Mesenteric fat pad (tissue), 1 donor: Measurements from ENCODE around the gene FAM131C. TPM values are rescaled to one million over a fixed set of nuclear protein-coding genes. Genes with fewer than 3 reads are reported as not detected.
"Not testable (repeated sequence)": the region's sequence is repeated elsewhere in the genome, so short reads cannot be mapped to it uniquely, and the experiment has no call there.

Source experiments
- DNase-seq: peaks from one replicate; pipeline ENCODE4 v3.0.0-alpha.2; 2020; ENCODE audit warnings: low spot score
- total RNA-seq: library from RNA; stranded (reverse); fragmentation: NEBNext Ultra II Directional; extraction: Animal tissue kit (Norgen Biotek cat#: 25700); gene quantifications from one replicate; pipeline ENCODE4 v1.2.1, GENCODE V29; 2021
- donor health status: DM: yes; HTN: yes; CAD: no.

FAM131C gene
- total RNA-seq, 1 donor from 2014 or later: not detected

GRCh38 chr1:16061989-16062686, 11.3 kb downstream of the FAM131C start:
- DNase-seq: not testable (repeated sequence)

DNA sequence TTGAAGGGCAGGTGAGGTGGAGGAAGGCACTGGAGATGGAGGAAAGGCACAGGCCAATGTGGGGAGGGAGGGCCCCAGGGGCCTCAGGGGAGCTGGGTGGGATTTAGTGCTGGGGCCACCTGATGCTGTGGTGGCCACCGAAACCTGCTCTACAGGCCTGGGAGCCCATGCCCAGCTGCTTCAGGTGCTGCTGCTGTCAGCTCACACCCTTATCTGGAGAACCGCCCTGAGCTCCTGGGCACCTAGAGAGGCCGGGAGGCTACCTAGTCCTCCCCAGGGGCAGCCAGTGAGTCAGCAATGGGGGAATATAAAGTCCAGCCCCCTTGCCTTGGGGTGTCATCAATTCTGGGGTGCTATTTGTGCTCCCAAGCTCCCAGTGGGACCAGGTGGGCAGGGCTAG, 12.2 kb downstream of the FAM131C start:
- no peak for DNase-seq

GRCh38 chr1:16058394-16059120, 14.9 kb downstream of the FAM131C start:
- DNase-seq: not testable (repeated sequence)

- DNase-seq: not testable (repeated sequence)
These were observed 16.0 kb downstream of the FAM131C start for GRCh38 chr1:16057314-16057915.

- not testable (repeated sequence) for DNase-seq
These were observed 16.9 kb downstream of the FAM131C start for GRCh38 chr1:16056521-16056912.

DNA sequence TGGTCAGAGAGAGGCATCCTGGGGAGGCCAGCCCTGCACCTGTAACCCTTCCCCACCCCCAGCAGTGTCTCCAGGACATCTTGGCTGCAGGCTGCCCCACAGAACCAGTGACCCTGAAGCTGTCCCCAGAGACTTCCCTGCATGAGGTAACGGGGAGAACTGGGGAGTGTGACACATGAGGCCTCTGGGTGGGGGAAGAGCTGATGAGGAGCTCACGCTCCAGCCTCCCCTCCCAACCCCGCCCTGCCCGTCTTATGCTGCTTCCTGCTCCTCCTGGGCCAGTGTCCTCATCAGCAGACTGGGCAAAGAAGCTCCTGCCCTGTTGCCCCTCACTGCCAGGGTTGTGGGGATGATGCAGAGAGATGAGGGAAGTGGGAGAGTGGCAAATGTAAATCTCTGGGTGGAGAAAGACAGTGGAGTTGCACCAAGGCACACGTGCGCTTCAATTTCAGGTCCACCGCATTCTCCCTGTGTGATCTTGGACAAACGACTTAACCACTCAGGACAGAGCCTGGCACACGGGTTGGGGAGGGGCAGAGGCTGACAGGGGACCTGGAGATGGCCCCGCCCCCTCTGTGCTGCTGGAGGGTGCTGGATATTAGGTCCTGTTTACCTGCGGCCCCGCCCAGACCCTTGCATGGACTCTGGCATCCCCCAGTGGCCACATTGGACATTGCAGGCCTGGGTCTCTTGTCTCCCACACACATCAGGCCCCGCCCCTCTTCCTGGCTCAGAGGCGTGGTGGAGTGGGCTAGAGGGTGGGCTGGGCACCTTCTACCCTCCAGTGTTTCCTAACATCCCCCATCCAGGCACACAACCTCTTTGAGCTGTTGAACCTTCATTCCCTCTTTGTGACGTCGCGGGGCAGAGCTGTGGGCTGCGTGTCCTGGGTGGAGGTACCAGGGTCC, 17.6 kb downstream of the FAM131C start:
- DNase-seq: no peak

- DNase-seq: no peak
These were observed 18.6 kb downstream of the FAM131C start for GRCh38 chr1:16054598-16055540.

DNA sequence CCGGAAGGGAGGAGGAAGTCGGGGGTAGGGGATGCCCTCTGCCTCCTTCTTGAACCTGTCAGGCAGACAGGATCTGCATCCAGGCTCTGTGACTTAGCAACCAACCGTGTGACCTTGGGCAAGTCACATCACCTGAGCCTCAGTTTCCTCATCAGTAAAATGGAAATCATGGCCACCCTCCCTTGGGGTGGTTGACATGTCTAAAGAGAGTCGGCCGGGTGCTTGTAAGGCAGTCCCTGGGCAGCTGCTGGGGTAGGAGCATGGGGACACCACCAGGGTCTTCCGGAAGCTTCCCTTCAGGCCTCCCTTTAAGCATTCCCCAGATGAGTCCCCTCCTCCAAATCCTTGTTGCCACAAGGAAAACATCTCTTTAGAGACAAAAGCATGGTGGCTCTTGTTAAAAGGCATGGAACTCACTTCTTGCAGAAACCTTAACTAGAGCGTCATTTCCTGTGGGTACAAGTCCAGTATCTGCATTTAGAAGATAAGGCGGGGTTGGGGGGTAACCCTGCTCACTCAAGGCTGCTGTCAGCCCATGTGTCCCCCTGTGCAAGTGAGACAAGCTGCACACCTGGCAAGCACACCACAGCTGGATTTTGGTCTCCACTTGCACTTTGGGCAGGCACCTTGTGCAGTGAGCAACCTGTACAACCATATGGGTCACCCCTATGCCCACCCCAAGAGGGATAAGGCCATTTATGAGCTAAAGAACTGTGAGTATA, 19.5 kb downstream of the FAM131C start:
- DNase-seq: no peak

DNA sequence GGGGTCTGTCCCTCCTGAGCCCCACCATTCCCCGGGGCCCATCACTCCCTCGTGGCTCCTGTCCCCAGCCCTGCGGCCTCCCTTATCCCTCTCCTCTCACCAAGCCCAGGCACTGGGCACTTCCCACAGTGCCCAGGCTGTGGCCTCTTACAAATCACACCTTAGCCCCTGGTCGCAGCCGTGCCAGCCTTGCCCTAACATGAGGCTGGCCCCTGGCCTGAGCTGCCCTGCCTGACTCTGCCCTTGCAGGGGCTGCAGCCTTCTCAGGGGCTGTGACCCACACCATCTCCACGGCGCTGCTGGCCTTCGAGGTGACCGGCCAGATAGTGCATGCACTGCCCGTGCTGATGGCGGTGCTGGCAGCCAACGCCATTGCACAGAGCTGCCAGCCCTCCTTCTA, 21.5 kb downstream of the FAM131C start:
- DNase-seq: not testable (repeated sequence)

DNA sequence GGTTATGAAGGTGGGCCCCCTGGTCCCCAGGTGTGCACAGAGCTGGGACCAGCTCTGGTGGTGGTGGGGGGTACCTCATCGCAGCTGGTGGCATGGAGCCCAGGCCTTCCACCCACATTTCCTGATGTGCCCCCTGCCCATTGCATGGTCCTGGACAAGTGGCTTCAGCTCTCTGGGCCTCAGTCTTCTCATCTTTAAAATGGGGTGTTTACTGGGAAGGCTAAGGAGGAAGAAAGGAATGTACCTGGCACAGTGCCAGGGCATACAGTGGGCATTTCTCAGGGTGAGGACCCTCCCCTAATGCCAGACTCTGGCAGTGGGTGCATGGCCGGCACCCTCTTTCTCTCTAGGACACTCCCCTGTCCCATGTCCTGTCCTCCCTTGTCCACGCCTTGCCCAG, 22.4 kb downstream of the FAM131C start:
- DNase-seq: no peak

GRCh38 chr1:16050328-16050727, 23.1 kb downstream of the FAM131C start:
- no peak for DNase-seq

- DNase-seq: no peak
These were observed 24.8 kb downstream of the FAM131C start for GRCh38 chr1:16048573-16049189.

- no peak for DNase-seq
These were observed 25.5 kb downstream of the FAM131C start for GRCh38 chr1:16047791-16048475.

- DNase-seq: no peak
These were observed 26.6 kb downstream of the FAM131C start for GRCh38 chr1:16046842-16047241.

DNA sequence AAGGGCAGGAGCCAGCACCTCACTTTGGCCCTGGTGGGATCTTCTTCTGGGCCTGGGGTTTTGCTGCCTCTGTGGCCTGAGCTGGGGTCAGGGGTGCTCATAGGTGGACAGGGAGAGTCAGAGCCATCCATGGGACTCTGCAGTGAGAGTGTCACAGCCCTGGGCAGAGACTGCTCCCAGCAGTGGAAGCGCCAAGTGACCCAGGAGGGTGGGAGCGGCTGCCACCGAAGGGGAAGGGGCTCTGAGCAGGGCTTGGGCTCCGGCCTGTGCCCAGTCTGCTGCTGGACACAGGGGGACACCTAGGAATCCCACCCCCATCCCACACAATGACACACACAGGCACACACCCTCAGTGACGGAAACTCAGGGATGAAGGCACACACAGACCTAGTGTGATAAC, 29.5 kb downstream of the FAM131C start:
- no peak for DNase-seq

- no peak for DNase-seq
These were observed 29.9 kb downstream of the FAM131C start, which contains the start of gene CLCNKB for GRCh38 chr1:16043521-16043920. CLCNKB (plus strand) TSS chr1:16043782; CDS start chr1:16044493, 711 bp downstream.

DNA sequence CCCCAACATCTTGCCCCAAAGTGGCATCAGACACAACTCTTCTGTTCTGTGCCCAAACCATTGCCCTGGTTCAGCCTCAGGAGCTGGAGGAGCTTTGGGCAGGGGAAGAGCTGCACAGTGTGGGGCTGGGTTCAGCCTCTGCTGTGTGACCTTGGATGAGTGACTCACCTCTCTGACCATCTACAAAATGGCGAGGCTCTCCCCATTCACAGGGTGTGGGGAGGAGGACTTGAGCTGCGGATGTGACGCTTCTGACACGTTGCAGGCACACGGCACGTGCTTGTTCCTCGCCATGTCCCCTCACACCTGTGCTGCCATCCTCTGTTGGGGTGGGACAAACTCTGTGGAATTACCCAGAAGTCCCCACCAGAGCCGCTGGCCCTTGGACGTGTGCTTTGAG, 30.8 kb downstream of the FAM131C start:
- DNase-seq: not testable (repeated sequence)

- no peak for DNase-seq
These were observed 31.4 kb downstream of the FAM131C start for GRCh38 chr1:16042096-16042495.
